AG04449 (cell line): ENCODE data around the gene ADH6.
"Not testable (repeated sequence)": the region's sequence is repeated elsewhere in the genome, so short reads cannot be mapped to it uniquely, and the experiment has no call there.

Experiments used
- CTCF ChIA-PET: fragments of 350-600 bp; formaldehyde crosslinking; extraction: SDS; loops from one replicate; lab custom pipeline; 2021; ENCODE audit warnings: antibody characterized with exemption; lab: Yijun Ruan, JAX
- POLR2A ChIA-PET: fragments of 400-600, 350-600 bp; formaldehyde crosslinking; extraction: SDS; loops from one replicate; lab custom pipeline; 2020; ENCODE audit warnings: antibody characterized with exemption, inconsistent platforms; lab: Yijun Ruan, JAX
- DNase-seq: peaks from one replicate; pipeline ENCODE4 v3.0.0-alpha.2; 2010; ENCODE audit warnings: low read depth, low spot score
- H3K4me3 ChIP-seq: 2 replicates; pipeline ENCODE4 v1.5.1; 2011; ENCODE audit warnings: low read depth, mild to moderate bottlenecking, control low read depth, low read length
- CTCF ChIP-seq: IDR thresholded peaks from one replicate; pipeline ENCODE4 v1.5.1; 2011; ENCODE audit warnings: mild to moderate bottlenecking, moderate library complexity, low read length, control low read depth, inconsistent platforms; ENCODE audit not compliant: insufficient read depth; ENCODE audit errors: missing control alignments

The ADH6 gene

GRCh38 chr4:99201690-99202089 is 17.4 kb downstream of the ADH6 start:
- CTCF ChIA-PET = interaction anchor here (0.8 to 5.1 kb wide), 18 partner anchors 9 to 263 kb away, joined by 3 to 139 read pairs (median 4); partner anchors contain the start of genes ADH4 and METAP1
- POLR2A ChIA-PET = no interaction called here
- TF ChIP-seq CTCF = no peak
- no peak overlapping the region for H3K4me3 ChIP-seq
- no peak for DNase-seq

DNA sequence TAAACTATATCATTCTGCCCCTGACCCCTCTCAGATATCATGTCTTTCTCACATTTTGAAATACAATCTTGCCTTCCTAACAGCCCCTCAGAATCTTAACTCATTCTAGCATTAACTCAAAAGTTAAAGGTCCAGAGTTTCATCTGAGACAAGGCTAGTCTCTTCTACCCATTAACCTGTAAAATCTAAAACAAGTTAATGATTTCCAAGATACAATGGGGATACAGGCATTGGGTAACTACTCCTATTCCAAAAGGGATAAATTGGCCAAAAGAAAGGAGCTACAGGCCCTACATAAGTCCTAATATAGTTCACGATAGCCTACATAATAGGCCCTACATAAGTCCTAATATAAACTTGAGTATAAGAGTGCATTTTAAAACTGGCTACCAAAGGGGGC is 18.9 kb downstream of the ADH6 start:
- POLR2A ChIA-PET = no interaction called here
- no peak for DNase-seq
- no peak overlapping the region for H3K4me3 ChIP-seq
- no peak for TF ChIP-seq CTCF
- CTCF ChIA-PET = interaction anchor here (5.1 kb wide), 1 partner anchor 207 kb away, joined by 139 read pairs; no protein-coding TSS in a partner anchor

- ChIA-PET CTCF (no interaction called here), POLR2A (no interaction called here)
- DNase-seq = no peak
- H3K4me3 ChIP-seq = no peak overlapping the region
- no peak for TF ChIP-seq CTCF
Measured at GRCh38 chr4:99190336-99190735, 28.7 kb downstream of the ADH6 start.

- H3K4me3 ChIP-seq, DNase-seq, POLR2A ChIA-PET, CTCF ChIA-PET: not testable (repeated sequence)
Measured at GRCh38 chr4:99189900-99190299, 29.1 kb downstream of the ADH6 start.

DNA sequence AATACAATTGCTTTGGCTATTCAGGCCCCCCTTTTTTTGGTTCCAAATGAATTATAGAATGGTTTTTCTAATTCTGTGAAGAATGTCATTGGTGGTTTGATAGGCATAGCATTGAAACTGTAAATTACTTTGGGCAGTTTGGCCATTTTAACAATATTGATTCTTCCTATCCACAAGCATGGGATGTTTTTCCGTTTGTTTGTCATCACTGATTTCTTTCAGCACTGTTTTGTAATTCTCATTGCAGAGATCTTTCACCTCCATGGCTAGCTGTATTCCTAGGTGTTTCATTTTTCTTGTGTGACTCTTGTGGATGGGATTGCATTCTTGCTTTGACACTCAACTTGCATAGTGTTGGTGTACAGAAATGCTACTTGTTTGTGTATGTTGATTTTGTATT is 33.0 kb downstream of the ADH6 start:
- DNase-seq = no peak
- ChIA-PET POLR2A (no interaction called here), CTCF (no interaction called here)
- no peak overlapping the region for H3K4me3 ChIP-seq
- TF ChIP-seq CTCF = no peak

DNA sequence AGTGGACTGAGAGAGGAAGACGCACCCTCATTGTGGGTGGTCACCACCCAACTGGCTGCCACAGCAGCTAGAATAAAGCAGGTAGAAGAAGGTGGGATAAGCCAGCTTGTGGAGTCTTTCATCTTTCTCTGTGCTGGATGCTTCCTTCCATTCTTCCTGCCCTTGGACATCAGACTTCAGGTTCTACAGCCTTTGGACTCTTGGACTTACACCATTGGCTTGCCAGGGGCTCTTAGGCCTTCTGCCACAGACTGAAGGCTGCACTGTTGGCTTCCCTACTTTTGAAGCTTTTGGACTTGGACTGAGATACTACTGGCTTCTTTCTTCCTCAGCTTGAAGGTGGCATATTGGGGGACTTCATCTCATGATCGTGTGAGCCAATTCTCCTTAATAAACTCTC is 33.5 kb downstream of the ADH6 start:
- ChIA-PET CTCF (no interaction called here), POLR2A (no interaction called here)
- DNase-seq = no peak
- H3K4me3 ChIP-seq = no peak overlapping the region
- no peak for TF ChIP-seq CTCF

- no peak overlapping the region for H3K4me3 ChIP-seq
- ChIA-PET CTCF (no interaction called here), POLR2A (no interaction called here)
- no peak for TF ChIP-seq CTCF
- no peak for DNase-seq
Measured at GRCh38 chr4:99180382-99181070, 38.5 kb downstream of the ADH6 start.
